ENCODE data around the gene RHEB.

RHEB gene

GRCh38 chr7:151440799-151441445 lies 78.8 kb downstream of the RHEB start:
- no peak for DNase-seq (ENCODE audit: low read depth)
- H3K4me3 ChIP-seq (ENCODE audit: control insufficient read depth, low read depth, low read length) = no peak overlapping the region
- TF ChIP-seq CTCF (IDR thresholded peaks at IDR 0.05; ENCODE audit: control insufficient read depth, insufficient read depth, low read depth, low read length, missing control alignments) = no peak

- H3K4me3 ChIP-seq (ENCODE audit: control insufficient read depth, low read depth, low read length) = no peak within 1 kb of the TSS
- no peak for DNase-seq (ENCODE audit: low read depth)
Measured at GRCh38 chr7:151439855-151440798, 79.6 kb downstream of the RHEB start, which contains the start of gene CRYGN. Gene CRYGN (minus strand): TSS chr7:151440141. CDS start chr7:151439917, 224 bp downstream.

GRCh38 chr7:151438864-151439601 lies 80.7 kb downstream of the RHEB start:
- no peak for TF ChIP-seq CTCF (IDR thresholded peaks at IDR 0.05; ENCODE audit: control insufficient read depth, insufficient read depth, low read depth, low read length, missing control alignments)
- no peak overlapping the region for H3K4me3 ChIP-seq (ENCODE audit: control insufficient read depth, low read depth, low read length)
- DNase-seq (ENCODE audit: low read depth) = no peak

More at GRCh38 chr7:151439855-151440798, 79.6 kb downstream of the RHEB start, which contains the start of gene CRYGN:
- no peak for TF ChIP-seq CTCF (IDR thresholded peaks at IDR 0.05; ENCODE audit: control insufficient read depth, insufficient read depth, low read depth, low read length, missing control alignments)

- no peak for TF ChIP-seq CTCF (IDR thresholded peaks at IDR 0.05; ENCODE audit: control insufficient read depth, insufficient read depth, low read depth, low read length, missing control alignments)
- DNase-seq (ENCODE audit: low read depth) = no peak
- no peak overlapping the region for H3K4me3 ChIP-seq (ENCODE audit: control insufficient read depth, low read depth, low read length)
Measured at GRCh38 chr7:151437866-151438516, 81.7 kb downstream of the RHEB start.

- TF ChIP-seq CTCF (IDR thresholded peaks at IDR 0.05; ENCODE audit: control insufficient read depth, insufficient read depth, low read depth, low read length, missing control alignments) = no peak
- no peak for DNase-seq (ENCODE audit: low read depth)
Measured at GRCh38 chr7:151437159-151437553, 82.5 kb downstream of the RHEB start.

More at GRCh38 chr7:151437159-151437553, 82.5 kb downstream of the RHEB start:
- no peak overlapping the region for H3K4me3 ChIP-seq (ENCODE audit: control insufficient read depth, low read depth, low read length)
